ENCODE data around the gene MPEG1.

Gene MPEG1

DNA sequence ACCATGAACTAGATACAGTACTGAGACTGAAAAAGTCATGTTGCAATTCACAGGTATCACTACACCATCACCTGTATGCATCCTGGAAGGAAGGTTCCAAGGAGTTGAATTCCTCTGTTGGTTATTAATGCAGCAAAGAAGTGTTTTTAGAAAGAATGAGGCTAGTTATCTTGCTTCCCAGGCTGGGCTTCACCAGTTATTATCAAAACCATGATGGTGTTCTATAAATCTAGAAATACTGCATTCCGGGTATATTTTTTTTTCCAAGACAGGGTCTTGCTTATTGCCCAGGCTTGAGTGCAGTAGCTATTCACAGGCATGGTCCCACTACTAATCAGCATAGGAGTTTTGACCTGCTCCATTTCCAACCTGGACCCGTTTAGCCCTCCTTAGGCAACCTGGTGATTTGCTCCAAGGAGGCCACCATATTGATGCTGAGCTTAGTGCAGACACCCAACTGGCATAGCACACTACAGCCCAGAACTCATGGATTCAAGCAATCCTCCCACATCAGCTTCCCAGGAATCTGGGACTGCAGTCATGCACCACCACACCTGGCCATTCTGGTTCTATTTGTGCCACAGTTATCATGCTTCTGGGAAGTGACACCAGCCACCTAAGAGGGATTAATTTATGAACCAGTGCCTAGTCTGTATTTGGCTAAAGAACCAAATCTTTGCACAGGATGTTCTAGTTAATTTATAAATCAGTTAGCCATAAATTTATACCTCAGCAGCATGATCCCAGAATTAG is 1.6 kb upstream of the MPEG1 start:
- Histone ChIP-seq H3K4me1 (ENCODE audit: insufficient read depth, poor library complexity, severe bottlenecking) (peaks cover 10% of the 10 kb centered on the region), H3K36me3 (ENCODE audit: low read depth) (no peaks in the 10 kb centered on the region), H3K9me3 (ENCODE audit: severe bottlenecking) (no peaks in the 10 kb centered on the region), H3K27me3 (ENCODE audit: insufficient read depth, poor library complexity, severe bottlenecking) (no peaks in the 10 kb centered on the region), H3K27ac (ENCODE audit: poor library complexity, severe bottlenecking) (no peak overlapping the region), H3K4me3 (ENCODE audit: severe bottlenecking) (no peak overlapping the region)
- DNase-seq (ENCODE audit: low spot score) (no peak), ATAC-seq (ENCODE audit: low read depth) (no peak)
- TF ChIP-seq, protein P1, sequence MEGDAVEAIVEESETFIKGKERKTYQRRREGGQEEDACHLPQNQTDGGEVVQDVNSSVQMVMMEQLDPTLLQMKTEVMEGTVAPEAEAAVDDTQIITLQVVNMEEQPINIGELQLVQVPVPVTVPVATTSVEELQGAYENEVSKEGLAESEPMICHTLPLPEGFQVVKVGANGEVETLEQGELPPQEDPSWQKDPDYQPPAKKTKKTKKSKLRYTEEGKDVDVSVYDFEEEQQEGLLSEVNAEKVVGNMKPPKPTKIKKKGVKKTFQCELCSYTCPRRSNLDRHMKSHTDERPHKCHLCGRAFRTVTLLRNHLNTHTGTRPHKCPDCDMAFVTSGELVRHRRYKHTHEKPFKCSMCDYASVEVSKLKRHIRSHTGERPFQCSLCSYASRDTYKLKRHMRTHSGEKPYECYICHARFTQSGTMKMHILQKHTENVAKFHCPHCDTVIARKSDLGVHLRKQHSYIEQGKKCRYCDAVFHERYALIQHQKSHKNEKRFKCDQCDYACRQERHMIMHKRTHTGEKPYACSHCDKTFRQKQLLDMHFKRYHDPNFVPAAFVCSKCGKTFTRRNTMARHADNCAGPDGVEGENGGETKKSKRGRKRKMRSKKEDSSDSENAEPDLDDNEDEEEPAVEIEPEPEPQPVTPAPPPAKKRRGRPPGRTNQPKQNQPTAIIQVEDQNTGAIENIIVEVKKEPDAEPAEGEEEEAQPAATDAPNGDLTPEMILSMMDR (IDR thresholded peaks at IDR 0.05; ENCODE audit: poor library complexity, severe bottlenecking): no peak

GRCh38 chr11:59212222-59212621 is 505 bp downstream of the MPEG1 start:
- H3K27me3 ChIP-seq (ENCODE audit: insufficient read depth, poor library complexity, severe bottlenecking): no peaks in the 10 kb centered on the region
- H3K4me3 ChIP-seq (ENCODE audit: severe bottlenecking): no peak overlapping the region
- no peaks in the 10 kb centered on the region for H3K9me3 ChIP-seq (ENCODE audit: severe bottlenecking)
- peaks cover 8% of the 10 kb centered on the region for H3K4me1 ChIP-seq (ENCODE audit: insufficient read depth, poor library complexity, severe bottlenecking)
- no peaks in the 10 kb centered on the region for H3K36me3 ChIP-seq (ENCODE audit: low read depth)
- ATAC-seq (ENCODE audit: low read depth): no peak
- no peak overlapping the region for H3K27ac ChIP-seq (ENCODE audit: poor library complexity, severe bottlenecking)
- DNase-seq (ENCODE audit: low spot score): no peak
- TF ChIP-seq, protein P1 (IDR thresholded peaks at IDR 0.05; ENCODE audit: poor library complexity, severe bottlenecking): no peak

GRCh38 chr11:59208956-59209355 is 3.8 kb downstream of the MPEG1 start:
- DNase-seq (ENCODE audit: low spot score) (no peak), ATAC-seq (ENCODE audit: low read depth) (no peak)
- no peaks in the 10 kb centered on the region for H3K4me1 ChIP-seq (ENCODE audit: insufficient read depth, poor library complexity, severe bottlenecking)

DNA sequence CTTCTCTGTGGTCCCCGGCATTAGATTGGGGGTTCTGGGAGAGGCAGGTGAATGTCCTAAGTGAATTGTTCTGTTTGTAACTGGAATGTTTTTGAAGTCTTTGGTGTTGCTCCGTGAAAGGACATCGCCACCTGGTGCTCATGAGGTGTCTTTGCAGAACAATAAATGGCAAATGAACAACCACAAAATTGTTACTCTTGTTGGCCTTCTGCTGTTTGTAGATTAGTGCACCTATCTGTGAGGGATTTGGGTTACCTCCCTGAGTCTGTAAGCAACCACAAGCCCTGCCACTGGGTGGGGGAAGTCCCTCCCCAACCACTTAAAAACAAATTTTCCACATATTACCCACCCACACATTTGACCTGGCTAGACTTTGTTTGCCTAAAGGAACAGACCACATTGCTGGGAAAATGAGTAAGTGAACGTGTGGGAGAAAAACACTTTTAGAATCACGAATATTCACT is 4.7 kb downstream of the MPEG1 start:
- H3K27me3 ChIP-seq (ENCODE audit: insufficient read depth, poor library complexity, severe bottlenecking): no peaks in the 10 kb centered on the region
- DNase-seq (ENCODE audit: low spot score) (no peak), ATAC-seq (ENCODE audit: low read depth) (peak; percentile 31; the same call in 2 of the 3 replicates)
- no peak overlapping the region for H3K4me3 ChIP-seq (ENCODE audit: severe bottlenecking)
- H3K36me3 ChIP-seq (ENCODE audit: low read depth): peaks cover 25% of the 10 kb centered on the region
- no peaks in the 10 kb centered on the region for H3K9me3 ChIP-seq (ENCODE audit: severe bottlenecking)
- H3K4me1 ChIP-seq (ENCODE audit: insufficient read depth, poor library complexity, severe bottlenecking): no peaks in the 10 kb centered on the region
- H3K27ac ChIP-seq (ENCODE audit: poor library complexity, severe bottlenecking): no peak overlapping the region
- TF ChIP-seq, protein P1 (IDR thresholded peaks at IDR 0.05; ENCODE audit: poor library complexity, severe bottlenecking): peak; percentile 85

More at GRCh38 chr11:59208956-59209355, 3.8 kb downstream of the MPEG1 start:
- Histone ChIP-seq H3K4me3 (ENCODE audit: severe bottlenecking) (no peak overlapping the region), H3K27me3 (ENCODE audit: insufficient read depth, poor library complexity, severe bottlenecking) (no peaks in the 10 kb centered on the region), H3K9me3 (ENCODE audit: severe bottlenecking) (no peaks in the 10 kb centered on the region), H3K27ac (ENCODE audit: poor library complexity, severe bottlenecking) (no peak overlapping the region), H3K36me3 (ENCODE audit: low read depth) (peaks cover 17% of the 10 kb centered on the region)
- TF ChIP-seq, protein P1 (IDR thresholded peaks at IDR 0.05; ENCODE audit: poor library complexity, severe bottlenecking): no peak

GRCh38 chr11:59206635-59207034 is 6.1 kb downstream of the MPEG1 start:
- Histone ChIP-seq H3K4me3 (ENCODE audit: severe bottlenecking) (no peak overlapping the region), H3K27ac (ENCODE audit: poor library complexity, severe bottlenecking) (no peak overlapping the region), H3K27me3 (ENCODE audit: insufficient read depth, poor library complexity, severe bottlenecking) (no peaks in the 10 kb centered on the region), H3K36me3 (ENCODE audit: low read depth) (peaks cover 39% of the 10 kb centered on the region), H3K4me1 (ENCODE audit: insufficient read depth, poor library complexity, severe bottlenecking) (no peaks in the 10 kb centered on the region), H3K9me3 (ENCODE audit: severe bottlenecking) (no peaks in the 10 kb centered on the region)
- ATAC-seq (ENCODE audit: low read depth): peak; percentile 58; the same call in 1 of the 3 replicates
- no peak for DNase-seq (ENCODE audit: low spot score)
- TF ChIP-seq, protein P1 (IDR thresholded peaks at IDR 0.05; ENCODE audit: poor library complexity, severe bottlenecking): peak; percentile 46
